KOPT-K1 (cell line): ENCODE data around the gene DNAJC10.

Experiments used
- H3K27ac ChIP-seq: fragments of 200-600 bp; sonication (generic); 2 replicates; pipeline ENCODE4 v1.5.1; 2016; ENCODE audit warnings: antibody characterized with exemption, mild to moderate bottlenecking, low read depth, low read length; ENCODE audit not compliant: poor library complexity, severe bottlenecking
- H3K36me3 ChIP-seq: fragments of 200-600 bp; sonication (generic); 2 replicates; pipeline ENCODE4 v1.5.1; 2017; ENCODE audit warnings: antibody characterized with exemption, mild to moderate bottlenecking, low read length, moderate library complexity; ENCODE audit not compliant: insufficient read depth
- H3K9me3 ChIP-seq: fragments of 200-600 bp; sonication (generic); 2 replicates; pipeline ENCODE4 v1.5.1; 2017; ENCODE audit warnings: antibody characterized with exemption, low read length, mild to moderate bottlenecking; ENCODE audit not compliant: insufficient read depth, poor library complexity, severe bottlenecking

Gene DNAJC10

GRCh38 chr2:182798736-182799135 is 82.7 kb downstream of the DNAJC10 start:
- Histone ChIP-seq H3K36me3 (no peaks in the 10 kb centered on the region), H3K9me3 (no peaks in the 10 kb centered on the region), H3K27ac (no peak overlapping the region)

- Histone ChIP-seq H3K9me3 (no peaks in the 10 kb centered on the region), H3K27ac (no peak overlapping the region), H3K36me3 (no peaks in the 10 kb centered on the region)
Measured at GRCh38 chr2:182804128-182804527, 88.1 kb downstream of the DNAJC10 start.

GRCh38 chr2:182807319-182807718 is 91.3 kb downstream of the DNAJC10 start:
- no peak overlapping the region for H3K27ac ChIP-seq
- H3K9me3 ChIP-seq, result no peaks in the 10 kb centered on the region
- H3K36me3 ChIP-seq, result no peaks in the 10 kb centered on the region

- Histone ChIP-seq H3K36me3 (no peaks in the 10 kb centered on the region), H3K9me3 (no peaks in the 10 kb centered on the region), H3K27ac (no peak overlapping the region)
Measured at GRCh38 chr2:182810087-182810486, 94.0 kb downstream of the DNAJC10 start.

GRCh38 chr2:182814380-182814779 is 98.3 kb downstream of the DNAJC10 start:
- Histone ChIP-seq H3K36me3 (no peaks in the 10 kb centered on the region), H3K27ac (no peak overlapping the region), H3K9me3 (no peaks in the 10 kb centered on the region)

GRCh38 chr2:182814804-182815203 is 98.7 kb downstream of the DNAJC10 start:
- no peaks in the 10 kb centered on the region for H3K36me3 ChIP-seq
- no peak overlapping the region for H3K27ac ChIP-seq
- H3K9me3 ChIP-seq, result no peaks in the 10 kb centered on the region

- Histone ChIP-seq H3K27ac (no peak overlapping the region), H3K36me3 (no peaks in the 10 kb centered on the region), H3K9me3 (no peaks in the 10 kb centered on the region)
Measured at GRCh38 chr2:182816866-182817265, 100.8 kb downstream of the DNAJC10 start.

GRCh38 chr2:182817558-182817957 is 101.5 kb downstream of the DNAJC10 start:
- H3K36me3 ChIP-seq, result no peaks in the 10 kb centered on the region
- H3K9me3 ChIP-seq, result no peaks in the 10 kb centered on the region
- H3K27ac ChIP-seq, result no peak overlapping the region

- Histone ChIP-seq H3K27ac (no peak overlapping the region), H3K9me3 (no peaks in the 10 kb centered on the region), H3K36me3 (no peaks in the 10 kb centered on the region)
Measured at GRCh38 chr2:182818501-182818900, 102.4 kb downstream of the DNAJC10 start.

GRCh38 chr2:182818925-182819324 is 102.9 kb downstream of the DNAJC10 start:
- Histone ChIP-seq H3K36me3 (no peaks in the 10 kb centered on the region), H3K9me3 (no peaks in the 10 kb centered on the region), H3K27ac (no peak overlapping the region)

GRCh38 chr2:182819412-182819811 is 103.4 kb downstream of the DNAJC10 start:
- H3K9me3 ChIP-seq, result no peaks in the 10 kb centered on the region
- no peak overlapping the region for H3K27ac ChIP-seq
- H3K36me3 ChIP-seq, result no peaks in the 10 kb centered on the region

- no peaks in the 10 kb centered on the region for H3K9me3 ChIP-seq
- H3K27ac ChIP-seq, result no peak overlapping the region
- H3K36me3 ChIP-seq, result no peaks in the 10 kb centered on the region
Measured at GRCh38 chr2:182821182-182821581, 105.1 kb downstream of the DNAJC10 start.

- H3K9me3 ChIP-seq, result no peaks in the 10 kb centered on the region
- no peaks in the 10 kb centered on the region for H3K36me3 ChIP-seq
- H3K27ac ChIP-seq, result no peak overlapping the region
Measured at GRCh38 chr2:182822733-182823132, 106.7 kb downstream of the DNAJC10 start.

- H3K9me3 ChIP-seq, result no peaks in the 10 kb centered on the region
- H3K36me3 ChIP-seq, result no peaks in the 10 kb centered on the region
- H3K27ac ChIP-seq, result no peak overlapping the region
Measured at GRCh38 chr2:182824056-182824766, 108.2 kb downstream of the DNAJC10 start.

GRCh38 chr2:182824767-182825158 is 108.7 kb downstream of the DNAJC10 start:
- Histone ChIP-seq H3K36me3 (no peaks in the 10 kb centered on the region), H3K9me3 (no peaks in the 10 kb centered on the region), H3K27ac (no peak overlapping the region)

GRCh38 chr2:182826064-182826463 is 110.0 kb downstream of the DNAJC10 start:
- Histone ChIP-seq H3K27ac (no peak overlapping the region), H3K9me3 (no peaks in the 10 kb centered on the region), H3K36me3 (no peaks in the 10 kb centered on the region)
